Measurements from ENCODE around the gene CAPZA1.

Gene CAPZA1

GRCh38 chr1:112715264-112716053 is 95.8 kb downstream of the CAPZA1 start, which contains the start of gene PPM1J:
Gene PPM1J, minus strand, starts transcription at chr1:112715332. Its CDS starts 31 bp downstream, at chr1:112715301.
- DNase-seq (ENCODE audit: low read depth) = peak; percentile 81

GRCh38 chr1:112716133-112716720 is 96.6 kb downstream of the CAPZA1 start:
- DNase-seq (ENCODE audit: low read depth) = peak; percentile 84

- no peak for DNase-seq (ENCODE audit: low read depth)
Observed at GRCh38 chr1:112717263-112717873, 97.7 kb downstream of the CAPZA1 start.

GRCh38 chr1:112718691-112719418 is 99.2 kb downstream of the CAPZA1 start:
- DNase-seq (ENCODE audit: low read depth) = peak; percentile 57

- no peak for DNase-seq (ENCODE audit: low read depth)
Observed at GRCh38 chr1:112719706-112720105, 100.1 kb downstream of the CAPZA1 start.

- no peak for DNase-seq (ENCODE audit: low read depth)
Observed at GRCh38 chr1:112720800-112721199, 101.2 kb downstream of the CAPZA1 start.

Measured in amniotic epithelial cell (primary cell).